Activated CD4-positive, CD25-positive, alpha-beta regulatory T cell treated with anti-CD3 and anti-CD28 coated beads, Interleukin-2, amount 50 U/mL, for 16 hours (primary cell): ENCODE results near the gene GCM1.

Experiments used
- DNase-seq: peaks from one replicate; pipeline ENCODE4 v3.0.0-alpha.2; 2020; ENCODE audit warnings: low read depth, low spot score

Gene GCM1

DNA sequence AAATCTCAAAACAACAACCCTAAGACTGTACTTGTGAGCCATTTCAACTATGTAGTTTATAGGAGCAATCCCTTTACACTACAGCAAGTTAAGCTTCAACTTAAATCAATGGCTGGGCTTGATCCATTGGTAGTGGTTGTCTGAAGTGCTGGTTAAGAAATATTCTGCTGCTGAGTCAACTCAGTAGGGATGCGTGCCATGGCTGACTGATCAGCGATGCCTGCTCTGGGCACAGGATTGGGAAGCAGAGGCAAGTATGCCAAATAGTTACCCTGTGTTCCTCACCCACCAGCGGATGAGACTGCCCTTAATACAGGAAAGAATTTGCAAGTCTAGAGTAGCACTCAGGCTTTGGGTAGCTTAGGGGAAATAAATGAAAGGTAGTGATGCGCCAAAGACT, 41.5 kb downstream of the GCM1 start:
- DNase-seq: no peak

DNA sequence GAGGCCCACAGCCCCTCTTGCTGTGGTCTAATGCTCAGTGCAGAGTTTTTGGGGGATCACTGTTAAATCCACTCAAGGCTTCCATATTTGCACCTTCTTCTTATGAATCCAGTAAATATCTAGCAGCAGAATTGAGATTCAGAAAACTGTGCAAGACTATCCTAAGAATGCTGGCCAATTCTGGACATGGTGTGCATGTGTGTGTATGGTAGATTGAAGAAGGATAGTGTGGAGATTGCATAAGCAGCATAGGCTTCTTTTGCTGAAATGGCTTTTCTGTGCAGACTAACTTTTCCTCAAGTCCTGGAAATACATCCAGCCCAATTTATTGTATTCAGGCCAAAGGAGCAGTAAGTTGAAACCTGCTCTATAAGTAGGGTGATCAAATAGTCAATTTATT, 43.7 kb downstream of the GCM1 start:
- DNase-seq: no peak

DNA sequence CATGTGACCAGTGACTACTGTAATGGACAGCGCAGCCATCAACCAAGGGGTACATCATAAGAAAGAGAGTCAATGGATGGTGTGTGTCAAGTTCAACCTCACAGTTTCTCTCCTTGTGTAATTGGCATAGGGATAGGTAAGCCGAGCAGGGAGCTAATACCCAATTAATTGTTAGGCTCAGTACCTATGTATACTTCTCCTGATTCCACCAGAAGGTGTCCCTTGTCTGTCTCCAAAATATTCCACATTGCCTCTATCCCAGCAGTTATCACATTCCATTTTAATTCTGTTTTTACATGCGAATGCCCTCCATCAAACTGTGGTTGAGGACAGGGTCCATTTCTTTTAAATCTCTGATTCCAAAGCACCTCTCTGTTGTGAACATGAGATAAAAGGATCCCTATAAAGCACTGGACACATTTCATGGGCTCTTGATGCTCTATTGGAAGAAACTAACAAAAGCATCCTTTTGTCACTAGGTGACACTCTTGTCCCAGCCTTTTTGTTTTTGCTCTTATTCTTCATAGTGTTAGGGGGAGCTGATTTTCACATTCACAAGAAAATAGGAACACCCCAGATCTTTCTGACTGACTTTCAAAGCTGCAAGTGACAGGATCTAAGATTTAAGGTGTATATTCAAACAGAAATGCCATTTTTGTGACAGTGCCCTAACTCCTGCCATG, 44.5 kb downstream of the GCM1 start:
- no peak for DNase-seq

DNA sequence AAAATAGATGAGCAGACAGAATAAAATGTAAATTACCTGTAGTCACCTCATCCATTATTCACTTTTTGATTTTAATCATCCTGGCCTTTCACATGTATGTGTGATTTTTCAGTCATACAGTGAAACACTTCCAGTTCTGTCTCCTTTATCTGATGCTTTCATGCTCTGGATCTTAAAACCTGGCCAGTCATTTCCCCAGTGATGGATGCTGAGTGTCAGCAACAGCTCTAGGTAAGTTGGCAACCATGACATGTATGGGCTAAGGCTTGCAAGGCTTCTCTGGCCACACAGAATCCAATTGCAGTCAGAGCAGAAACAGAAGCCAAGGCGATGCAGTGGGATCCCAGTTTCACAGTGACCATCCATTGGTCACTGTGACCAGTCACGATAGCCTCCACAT, 47.6 kb downstream of the GCM1 start:
- no peak for DNase-seq

DNA sequence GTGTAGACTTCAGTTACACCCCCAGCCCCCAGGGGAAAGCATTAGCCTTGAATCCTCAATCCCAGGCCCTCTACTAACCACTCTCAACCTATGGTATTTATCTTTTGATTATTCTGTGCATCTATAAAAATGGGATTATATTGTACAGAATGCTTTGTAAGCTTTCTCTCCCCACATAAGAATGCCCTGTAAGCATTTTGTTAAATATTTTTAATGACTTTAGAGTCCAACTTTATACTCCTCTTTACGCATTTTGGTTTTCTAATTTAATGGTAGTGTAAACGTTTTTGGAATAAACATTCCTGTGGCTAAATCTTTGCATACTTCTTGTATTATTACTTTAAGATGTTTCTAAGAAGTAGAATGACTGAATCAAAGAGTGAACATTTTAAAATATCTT, 48.1 kb downstream of the GCM1 start:
- no peak for DNase-seq

DNA sequence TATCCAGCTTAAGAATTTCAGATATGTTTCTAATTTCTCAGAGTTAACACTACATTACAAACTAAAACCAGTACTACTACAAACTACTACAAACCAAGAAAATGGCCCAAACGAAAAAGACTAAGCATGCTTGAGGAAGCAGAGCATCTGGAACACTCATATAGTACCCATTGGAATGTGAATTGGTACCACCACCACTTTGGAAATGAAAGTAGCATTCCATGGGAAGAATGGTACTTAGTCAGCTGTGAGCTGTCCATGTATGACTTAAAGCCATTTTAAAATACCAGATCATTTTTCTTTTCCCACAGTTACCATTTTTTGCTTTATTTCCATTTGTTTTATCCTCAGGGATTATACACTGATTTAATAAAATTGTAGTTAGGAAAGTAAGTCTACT, 52.9 kb downstream of the GCM1 start:
- DNase-seq: no peak

DNA sequence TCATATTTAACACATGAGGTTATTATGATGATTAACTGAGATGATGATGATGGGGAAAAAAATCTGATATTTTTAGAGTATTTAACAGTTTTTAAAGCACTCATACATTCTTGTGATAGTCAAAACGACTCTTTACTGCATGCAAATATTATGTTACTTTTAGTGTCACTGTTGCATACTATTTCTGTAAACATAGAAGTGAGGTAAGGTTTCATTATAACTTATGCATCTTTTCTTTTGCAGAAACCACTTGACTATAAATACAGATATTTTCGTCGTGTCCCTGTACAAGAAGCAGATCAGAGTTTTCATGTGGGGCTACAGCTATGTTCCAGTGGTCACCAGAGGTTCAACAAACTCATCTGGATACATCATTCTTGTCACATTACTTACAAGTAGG, 53.4 kb downstream of the GCM1 start:
- DNase-seq: no peak

DNA sequence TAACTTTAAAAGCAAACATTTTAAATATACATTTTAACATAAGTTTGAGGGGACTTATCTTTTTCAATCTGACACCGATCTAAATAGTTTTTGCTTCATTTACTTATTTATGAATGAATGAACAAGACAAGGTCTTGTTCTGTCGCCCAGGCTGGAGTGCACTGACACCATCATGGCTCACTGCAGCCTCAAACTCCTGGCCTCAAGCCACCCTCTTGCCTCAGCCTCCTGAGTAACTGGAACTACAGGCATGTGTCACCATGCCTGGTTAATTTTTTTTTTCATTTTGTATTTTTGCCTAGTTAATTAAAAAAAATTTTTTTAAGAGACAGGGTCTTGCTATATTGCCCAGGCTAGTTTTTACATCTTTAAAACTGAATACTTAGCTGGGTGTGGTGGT, 58.1 kb downstream of the GCM1 start:
- DNase-seq: no peak

DNA sequence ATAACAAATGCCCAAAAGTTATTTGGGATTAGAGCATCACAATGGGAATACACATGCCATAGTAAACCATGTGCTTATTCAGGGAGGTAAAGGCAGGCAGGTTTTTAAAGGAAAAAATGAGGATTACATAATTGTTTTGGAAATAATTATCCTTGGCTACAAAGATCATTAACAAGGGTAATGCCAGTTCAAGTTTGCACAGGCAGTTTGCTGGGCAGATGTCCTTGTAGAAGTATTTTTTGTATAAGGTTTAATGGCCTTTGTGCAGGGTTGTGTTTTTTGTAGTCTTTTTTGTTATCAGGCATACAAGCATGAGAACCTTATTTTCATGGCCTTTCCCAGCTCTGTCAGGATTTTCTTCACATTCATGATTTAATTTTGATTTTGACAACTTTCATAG, 58.7 kb downstream of the GCM1 start:
- no peak for DNase-seq

DNA sequence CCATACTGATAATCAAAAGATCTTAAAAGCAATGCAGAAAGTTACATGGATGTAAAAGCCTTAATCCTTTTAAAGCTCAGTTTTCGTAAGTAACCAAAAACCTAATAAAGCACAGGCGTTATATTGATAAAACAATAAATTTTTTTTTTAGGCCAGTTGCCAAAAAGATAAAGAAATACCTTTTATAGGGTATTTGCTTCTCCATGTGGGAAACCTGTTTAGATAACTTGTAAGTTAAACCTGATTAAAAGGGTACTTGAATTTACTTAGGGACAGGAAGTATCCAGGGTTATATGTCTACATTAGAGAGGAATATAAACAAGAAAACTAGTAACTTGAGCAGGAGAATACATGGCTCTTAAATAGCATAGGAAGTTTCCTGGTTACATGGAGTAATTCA, 62.3 kb downstream of the GCM1 start:
- no peak for DNase-seq

DNA sequence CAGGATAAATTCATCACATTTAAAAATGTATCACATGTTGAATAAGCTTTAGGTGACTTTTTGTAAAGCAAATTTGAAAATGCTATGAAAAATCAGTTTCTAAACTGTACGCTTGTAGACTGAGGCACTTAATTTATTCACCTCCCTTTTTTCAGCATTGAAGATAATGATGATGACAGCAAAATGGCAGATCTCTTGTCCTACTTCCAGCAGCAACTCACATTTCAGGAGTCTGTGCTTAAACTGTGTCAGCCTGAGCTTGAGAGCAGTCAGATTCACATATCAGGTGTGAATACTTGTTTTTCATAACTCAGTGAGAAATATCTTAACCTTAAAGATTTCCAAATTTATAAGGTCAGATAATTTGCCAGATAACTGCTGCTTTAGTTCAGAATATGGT, 67.8 kb downstream of the GCM1 start:
- no peak for DNase-seq
